HFFc6 (cell line): ENCODE results near the gene MYO15A. TPM values are rescaled to one million over a fixed set of nuclear protein-coding genes. Genes with fewer than 3 reads are reported as not detected.

Source experiments
- DNase-seq: peaks from one replicate; pipeline ENCODE4 v3.0.0-alpha.2; 2018
- H3K27ac Mint-ChIP-seq: 2 replicates; pipeline ENCODE4 v1.8.0; 2020; ENCODE audit warnings: mild to moderate bottlenecking, mixed read lengths
- H3K27me3 Mint-ChIP-seq: 2 replicates; pipeline ENCODE4 v1.8.0; 2021; ENCODE audit warnings: mild to moderate bottlenecking, moderate library complexity, mixed read lengths; ENCODE audit not compliant: insufficient read depth
- H3K36me3 Mint-ChIP-seq: 2 replicates; pipeline ENCODE4 v1.8.0; 2021; ENCODE audit warnings: low read depth, mixed read lengths
- H3K4me1 Mint-ChIP-seq: 2 replicates; pipeline ENCODE4 v1.8.0; 2020; ENCODE audit warnings: low read depth, mixed read lengths
- H3K4me3 Mint-ChIP-seq: 2 replicates; pipeline ENCODE4 v1.8.0; 2020; ENCODE audit warnings: mild to moderate bottlenecking, moderate library complexity, mixed read lengths
- H3K9me3 Mint-ChIP-seq: 2 replicates; pipeline ENCODE4 v1.8.0; 2020; ENCODE audit warnings: mild to moderate bottlenecking, mixed read lengths
- CTCF ChIP-seq: fragments of 200-600 bp; sonication (generic); IDR thresholded peaks from 2 replicates; pipeline ENCODE4 v1.5.0; 2021; ENCODE audit warnings: antibody characterized with exemption, mild to moderate bottlenecking
- total RNA-seq, 6 experiments: library from RNA; stranded (reverse); fragmentation: NEBNext Ultra II Directional; extraction: Animal tissue kit (Norgen Biotek cat#: 25700); gene quantifications; 2 replicates in 1 of 6; 3 replicates in 5 of 6; pipeline ENCODE4 v1.2.3, GENCODE V29; 2021

Gene MYO15A
- total RNA-seq, 6 experiments from 2014 or later = 0.12 to 0.20 (median 0.16) TPM; not detected in 2

- DNase-seq = no peak
- no peak for TF ChIP-seq CTCF
- Mint-ChIP-seq H3K36me3 (no peaks in the 10 kb centered on the region), H3K4me3 (no peak overlapping the region), H3K27me3 (peaks cover 10% of the 10 kb centered on the region), H3K27ac (no peak overlapping the region), H3K4me1 (no peaks in the 10 kb centered on the region), H3K9me3 (no peaks in the 10 kb centered on the region)
Measured at GRCh38 chr17:18138065-18138749, 29.7 kb downstream of the MYO15A start.

GRCh38 chr17:18139092-18139491, 30.5 kb downstream of the MYO15A start:
- H3K4me1 Mint-ChIP-seq = no peaks in the 10 kb centered on the region
- H3K36me3 Mint-ChIP-seq = no peaks in the 10 kb centered on the region
- DNase-seq = no peak
- peaks cover 14% of the 10 kb centered on the region for H3K27me3 Mint-ChIP-seq
- no peak for TF ChIP-seq CTCF
- no peaks in the 10 kb centered on the region for H3K9me3 Mint-ChIP-seq
- no peak overlapping the region for H3K4me3 Mint-ChIP-seq
- H3K27ac Mint-ChIP-seq = no peak overlapping the region

GRCh38 chr17:18139498-18139897, 30.9 kb downstream of the MYO15A start:
- Mint-ChIP-seq H3K27ac (no peak overlapping the region), H3K36me3 (no peaks in the 10 kb centered on the region), H3K4me1 (no peaks in the 10 kb centered on the region), H3K9me3 (no peaks in the 10 kb centered on the region), H3K27me3 (peaks cover 14% of the 10 kb centered on the region), H3K4me3 (no peak overlapping the region)
- DNase-seq = no peak
- TF ChIP-seq CTCF = no peak

GRCh38 chr17:18139949-18140348, 31.4 kb downstream of the MYO15A start:
- peaks cover 4% of the 10 kb centered on the region; the same call in 1 of the 2 replicates for H3K4me1 Mint-ChIP-seq
- H3K27me3 Mint-ChIP-seq = peaks cover 14% of the 10 kb centered on the region
- H3K36me3 Mint-ChIP-seq = no peaks in the 10 kb centered on the region
- no peak overlapping the region for H3K27ac Mint-ChIP-seq
- no peaks in the 10 kb centered on the region for H3K9me3 Mint-ChIP-seq
- TF ChIP-seq CTCF = peak; percentile 62
- no peak overlapping the region for H3K4me3 Mint-ChIP-seq
- DNase-seq = peak; percentile 15

GRCh38 chr17:18140648-18141047, 32.1 kb downstream of the MYO15A start:
- Mint-ChIP-seq H3K36me3 (no peaks in the 10 kb centered on the region), H3K27me3 (peaks cover 14% of the 10 kb centered on the region), H3K9me3 (no peaks in the 10 kb centered on the region), H3K27ac (no peak overlapping the region), H3K4me3 (no peak overlapping the region), H3K4me1 (peaks cover 6% of the 10 kb centered on the region; the same call in 1 of the 2 replicates)
- no peak for TF ChIP-seq CTCF
- DNase-seq = no peak
